T-helper 17 cell (primary cell): ENCODE measurements around the gene IL1RAPL2. TPM values are rescaled to one million over a fixed set of nuclear protein-coding genes. Genes with fewer than 3 reads are reported as not detected.
"Not testable (repeated sequence)": the region's sequence is repeated elsewhere in the genome, so short reads cannot be mapped to it uniquely, and the experiment has no call there.

Source experiments
- ATAC-seq: fragments of 150-1000 bp; cut with Tn5 transposase; 2 replicates; pipeline ENCODE4 v1.10.0; 2021; ENCODE audit warnings: mild to moderate bottlenecking, moderate library complexity
- DNase-seq, 3 donors: peaks; one replicate each; pipeline versions ENCODE4 v3.0.0 to v3.0.0-alpha.2; 2020 to 2021
- H3K9me3 ChIP-seq: one replicate; pipeline ENCODE4 v1.7.0; 2013; ENCODE audit warnings: low read length, mild to moderate bottlenecking; ENCODE audit not compliant: control insufficient read depth, poor library complexity, severe bottlenecking
- H3K27ac Mint-ChIP-seq: one replicate; pipeline ENCODE4 v1.8.0; 2022; ENCODE audit warnings: mild to moderate bottlenecking, moderate library complexity, mixed read lengths
- H3K27me3 Mint-ChIP-seq: one replicate; pipeline ENCODE4 v1.8.0; 2022; ENCODE audit warnings: mixed read lengths
- H3K36me3 Mint-ChIP-seq: one replicate; pipeline ENCODE4 v1.8.0; 2022; ENCODE audit warnings: low read depth, mixed read lengths
- H3K4me1 Mint-ChIP-seq: one replicate; pipeline ENCODE4 v1.8.0; 2022; ENCODE audit warnings: mild to moderate bottlenecking, mixed read lengths
- H3K4me3 Mint-ChIP-seq: one replicate; pipeline ENCODE4 v1.8.0; 2022; ENCODE audit warnings: mild to moderate bottlenecking, moderate library complexity, mixed read lengths
- total RNA-seq, 4 donors: library from RNA in 2 of 4; stranded (reverse) in 2 of 4; gene quantifications; one replicate each; pipeline ENCODE4 v1.2.3 and lab custom pipeline; 2022 to 2026

IL1RAPL2 gene
- total RNA-seq, 2 donors from 2014 or later = not detected

DNA sequence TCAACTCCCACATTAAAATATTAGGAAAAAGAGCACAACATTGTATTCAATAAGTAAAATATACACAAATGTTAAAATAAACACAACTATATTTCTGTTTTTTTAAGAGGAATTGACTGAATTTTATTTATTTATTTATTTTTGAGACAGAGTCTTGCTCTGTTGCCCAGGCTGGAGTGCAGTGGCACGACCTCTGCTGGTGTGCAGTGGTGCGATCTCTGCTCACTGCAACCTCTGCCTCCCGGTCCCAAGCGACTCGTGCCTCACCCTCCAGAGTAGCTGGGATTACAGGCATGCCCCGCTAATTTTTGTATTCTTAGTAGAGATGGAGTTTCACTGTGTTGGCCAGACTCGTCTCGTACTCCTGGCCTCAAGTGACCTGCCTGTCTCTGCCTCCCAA lies 623.1 kb downstream of the IL1RAPL2 start:
- no peaks in the 10 kb centered on the region for H3K36me3 Mint-ChIP-seq
- no peak overlapping the region for H3K27ac Mint-ChIP-seq
- no peak for DNase-seq
- no peaks in the 10 kb centered on the region for H3K4me1 Mint-ChIP-seq
- H3K27me3 Mint-ChIP-seq = no peaks in the 10 kb centered on the region
- ATAC-seq = no peak
- no peaks in the 10 kb centered on the region for H3K9me3 ChIP-seq
- H3K4me3 Mint-ChIP-seq = no peak overlapping the region

DNA sequence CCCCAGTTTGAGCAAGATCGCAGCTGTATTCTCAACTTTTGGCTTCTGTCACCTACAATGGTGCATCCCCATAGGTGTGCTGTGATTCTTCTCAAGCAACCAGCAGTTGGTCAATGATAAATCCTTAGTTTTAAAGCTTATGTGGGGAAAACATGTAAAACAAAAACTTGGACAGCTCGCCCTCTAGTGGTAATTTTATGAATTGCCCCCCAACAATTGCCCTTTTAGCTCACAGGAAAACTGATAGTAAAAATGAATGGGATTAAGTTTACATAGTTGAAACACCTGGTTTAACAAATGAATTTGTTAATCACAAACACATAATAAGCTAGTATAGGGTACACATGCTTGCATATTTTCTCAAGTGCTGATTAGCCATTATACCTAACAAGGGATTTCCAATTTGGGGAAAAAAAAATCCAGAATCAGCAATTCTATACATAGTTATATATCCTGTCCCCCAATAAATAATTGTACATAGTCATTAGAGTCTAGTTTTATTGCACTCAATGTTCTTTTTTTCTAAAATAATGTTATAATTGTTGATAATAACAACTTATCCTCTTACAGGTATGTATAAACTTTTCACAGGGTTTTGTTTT lies 624.4 kb downstream of the IL1RAPL2 start:
- Mint-ChIP-seq H3K36me3 (no peaks in the 10 kb centered on the region), H3K27ac (no peak overlapping the region), H3K4me1 (no peaks in the 10 kb centered on the region), H3K27me3 (no peaks in the 10 kb centered on the region), H3K4me3 (no peak overlapping the region)
- DNase-seq (no peak), ATAC-seq (no peak)
- no peaks in the 10 kb centered on the region for H3K9me3 ChIP-seq

DNA sequence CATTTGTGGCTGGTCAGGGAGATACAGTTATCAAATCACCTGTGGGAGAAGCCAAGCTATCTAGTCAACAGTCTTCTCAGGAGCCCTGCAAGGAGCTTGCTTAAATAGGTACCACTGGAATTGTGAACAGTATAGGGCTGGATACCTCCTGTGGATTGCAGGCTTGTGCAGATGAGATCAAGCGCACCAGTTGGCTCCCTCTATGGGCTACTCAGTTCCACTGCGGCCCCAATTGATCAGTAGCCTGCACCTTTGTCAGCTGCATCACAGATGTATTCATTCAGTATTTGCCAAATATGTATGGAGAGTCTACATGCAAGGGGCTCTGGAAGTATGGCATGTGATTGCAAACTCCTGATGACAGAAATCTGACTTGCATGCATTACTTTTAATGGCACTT lies 625.9 kb downstream of the IL1RAPL2 start:
- no peak overlapping the region for H3K4me3 Mint-ChIP-seq
- H3K9me3 ChIP-seq = no peaks in the 10 kb centered on the region
- H3K27ac Mint-ChIP-seq = no peak overlapping the region
- no peaks in the 10 kb centered on the region for H3K4me1 Mint-ChIP-seq
- ATAC-seq (no peak), DNase-seq (no peak)
- no peaks in the 10 kb centered on the region for H3K27me3 Mint-ChIP-seq
- H3K36me3 Mint-ChIP-seq = no peaks in the 10 kb centered on the region

DNA sequence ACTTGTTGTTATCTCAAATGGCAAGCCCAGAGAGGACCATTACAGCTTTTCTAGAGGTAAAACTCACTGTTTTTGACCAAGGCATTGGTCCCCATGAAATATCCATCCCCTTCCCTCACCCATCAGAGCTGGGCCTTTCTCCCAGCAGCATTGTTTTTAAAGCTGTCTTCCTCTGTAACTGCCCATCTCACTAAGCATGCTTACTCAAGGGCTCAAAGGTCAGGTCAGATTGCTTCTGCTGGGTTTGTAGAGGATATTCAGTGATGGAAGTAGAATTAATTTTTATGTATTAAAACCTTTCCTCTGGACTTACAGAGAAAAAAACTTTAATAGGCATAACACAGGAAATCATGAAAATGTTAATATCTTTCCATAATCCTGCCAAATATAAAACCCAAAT lies 643.4 kb downstream of the IL1RAPL2 start:
- no peak for ATAC-seq
- H3K36me3 Mint-ChIP-seq = no peaks in the 10 kb centered on the region
- DNase-seq = no peak
- no peaks in the 10 kb centered on the region for H3K9me3 ChIP-seq
- H3K4me3 Mint-ChIP-seq = no peak overlapping the region
- H3K27me3 Mint-ChIP-seq = no peaks in the 10 kb centered on the region
- no peaks in the 10 kb centered on the region for H3K4me1 Mint-ChIP-seq
- H3K27ac Mint-ChIP-seq = no peak overlapping the region

DNA sequence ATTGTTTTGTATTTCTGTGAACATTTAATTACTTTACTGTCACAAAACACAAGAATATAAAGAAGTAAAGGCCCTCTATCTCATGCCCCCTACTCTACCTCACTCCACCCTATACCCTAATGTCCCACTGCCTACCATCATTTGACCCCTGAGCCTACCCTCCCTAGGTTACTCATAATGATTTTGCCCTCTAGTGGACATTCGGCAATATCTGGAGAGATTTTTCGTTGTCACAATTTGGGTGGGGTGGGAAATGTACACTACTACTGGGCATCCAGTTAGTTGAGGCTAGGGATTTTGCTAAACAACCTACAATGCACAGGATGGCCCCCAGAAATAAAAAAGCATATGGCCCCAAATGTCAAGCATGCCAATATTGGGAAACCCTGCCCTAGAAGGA lies 644.3 kb downstream of the IL1RAPL2 start:
- no peaks in the 10 kb centered on the region for H3K36me3 Mint-ChIP-seq
- H3K9me3 ChIP-seq = no peaks in the 10 kb centered on the region
- H3K27ac Mint-ChIP-seq = no peak overlapping the region
- H3K27me3 Mint-ChIP-seq = no peaks in the 10 kb centered on the region
- no peak for DNase-seq
- no peak for ATAC-seq
- H3K4me1 Mint-ChIP-seq = no peaks in the 10 kb centered on the region
- no peak overlapping the region for H3K4me3 Mint-ChIP-seq

DNA sequence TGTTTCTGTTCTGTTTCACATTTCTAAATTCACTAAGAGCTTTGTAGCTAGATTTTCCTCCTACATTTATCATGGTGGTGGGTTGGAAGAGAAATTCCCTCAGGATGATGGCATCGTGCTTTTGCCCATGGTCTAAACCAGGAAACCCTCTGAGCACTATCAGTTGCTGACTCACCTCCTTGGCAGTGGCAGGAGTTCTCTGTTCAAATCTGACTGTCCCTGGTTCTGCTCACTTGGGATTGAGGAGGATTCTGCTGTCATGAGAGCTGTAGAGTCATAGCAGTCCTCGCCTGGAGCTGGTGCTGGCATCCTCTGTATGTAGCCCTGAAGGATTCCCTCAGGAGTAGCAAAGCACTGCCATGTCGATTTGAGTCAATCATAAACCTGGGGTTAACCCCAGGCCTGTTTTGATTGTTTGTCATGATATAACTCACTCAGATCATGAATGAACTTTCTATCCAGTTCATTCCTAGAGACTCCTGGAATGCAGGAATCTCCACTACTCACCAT lies 645.1 kb downstream of the IL1RAPL2 start:
- Mint-ChIP-seq H3K27me3 (no peaks in the 10 kb centered on the region), H3K27ac (no peak overlapping the region), H3K4me1 (no peaks in the 10 kb centered on the region), H3K36me3 (no peaks in the 10 kb centered on the region), H3K4me3 (no peak overlapping the region)
- no peaks in the 10 kb centered on the region for H3K9me3 ChIP-seq
- DNase-seq (no peak), ATAC-seq (no peak)

DNA sequence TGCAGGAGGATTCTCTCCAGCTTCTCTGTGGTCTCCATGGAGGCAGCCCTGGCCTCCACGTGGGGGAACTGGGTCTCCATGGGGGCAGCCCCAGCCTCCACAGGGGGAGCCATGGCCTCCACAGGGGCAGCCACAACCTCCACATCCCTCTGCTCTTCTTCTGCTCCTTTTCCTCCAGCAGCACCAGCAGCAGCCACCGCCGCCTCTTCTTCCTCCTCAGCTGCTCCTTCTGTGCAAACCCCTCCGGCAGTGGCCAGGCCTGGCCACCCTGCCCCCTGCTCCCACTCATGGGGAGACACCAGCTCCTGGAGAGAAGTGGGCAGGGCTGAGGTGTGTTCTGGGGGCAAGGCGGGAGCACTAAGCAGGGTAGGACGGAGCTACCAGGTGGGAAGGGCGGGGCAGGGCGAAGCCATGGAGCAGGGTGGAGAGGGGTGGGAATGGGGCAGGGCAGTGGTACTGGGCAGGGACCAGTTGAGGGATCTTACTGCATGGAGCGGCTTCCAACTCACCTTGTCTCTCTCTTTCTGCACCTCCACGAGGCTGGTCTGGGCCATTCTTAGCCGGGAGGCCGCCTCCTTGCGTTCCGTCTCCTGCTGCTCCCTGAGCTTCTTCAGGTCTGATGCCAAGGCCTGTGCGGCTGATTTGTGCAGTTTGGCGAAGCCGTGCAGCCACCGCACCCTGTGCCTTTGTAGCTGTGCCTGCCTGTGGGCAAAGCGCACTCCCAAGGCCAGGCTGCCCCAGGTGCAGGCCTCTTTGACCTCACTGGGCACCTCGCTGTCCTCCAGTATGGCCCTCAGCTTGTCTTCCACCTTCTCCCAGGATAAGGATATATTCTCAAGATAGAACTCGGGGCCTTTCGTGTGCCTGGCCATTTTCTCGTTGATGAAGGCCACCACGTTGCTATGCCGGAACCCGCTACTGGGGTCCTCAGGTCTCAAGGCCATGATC lies 653.7 kb downstream of the IL1RAPL2 start:
- no peaks in the 10 kb centered on the region for H3K4me1 Mint-ChIP-seq
- no peaks in the 10 kb centered on the region for H3K27me3 Mint-ChIP-seq
- DNase-seq (no peak), ATAC-seq (no peak)
- H3K4me3 Mint-ChIP-seq = no peak overlapping the region
- no peaks in the 10 kb centered on the region for H3K36me3 Mint-ChIP-seq
- H3K9me3 ChIP-seq = no peaks in the 10 kb centered on the region
- H3K27ac Mint-ChIP-seq = no peak overlapping the region

DNA sequence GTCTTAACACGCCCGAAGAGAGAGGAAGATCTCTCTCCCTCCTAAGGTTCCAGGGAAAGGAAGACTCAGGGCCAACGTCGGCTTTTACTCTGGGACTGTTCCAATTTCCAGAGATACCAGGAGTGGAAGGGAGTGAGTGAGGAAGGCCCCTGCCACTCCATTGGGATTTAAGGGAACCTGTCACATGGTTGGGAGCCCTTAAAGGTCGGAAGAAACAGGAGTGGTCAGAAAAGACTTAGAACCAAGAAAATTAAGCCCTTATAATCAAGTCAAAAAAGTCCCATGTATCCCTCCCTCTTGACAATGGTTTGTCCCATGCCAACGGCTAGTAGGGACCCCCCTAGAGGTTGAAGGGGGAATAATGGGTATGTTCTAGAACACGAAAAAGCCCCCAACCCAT lies 654.6 kb downstream of the IL1RAPL2 start, which contains the start of gene TEX13A:
TSS of gene TEX13A (minus strand) at position 59 of the 400 bp plus-strand sequence. CDS start 297 bp downstream, outside the sequence.
- Mint-ChIP-seq H3K36me3 (no peaks in the 10 kb centered on the region), H3K27ac (no peak within 1 kb of the TSS), H3K27me3 (no peaks in the 10 kb centered on the region), H3K4me1 (no peaks in the 10 kb centered on the region), H3K4me3 (no peak within 1 kb of the TSS)
- no peak for DNase-seq
- no peaks in the 10 kb centered on the region for H3K9me3 ChIP-seq
- ATAC-seq = no peak

DNA sequence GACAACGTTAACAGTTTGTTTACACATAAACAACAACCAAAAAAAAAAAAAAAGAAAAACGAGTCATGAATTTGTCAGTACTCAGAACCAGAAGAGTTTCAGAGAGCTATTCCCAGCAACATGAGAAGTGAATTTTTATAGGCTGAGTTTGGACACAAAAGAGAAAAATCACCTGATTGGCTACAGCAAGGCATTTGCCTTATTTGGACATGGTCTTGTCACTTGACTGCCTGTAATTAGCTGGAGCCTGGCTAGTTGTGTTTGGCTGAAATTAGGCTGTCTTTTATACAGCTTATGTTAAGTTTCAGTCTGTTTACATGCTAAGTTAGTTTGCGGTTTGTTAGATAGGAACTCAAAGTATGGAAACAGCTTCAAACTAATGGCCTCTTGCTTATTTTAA lies 655.4 kb downstream of the IL1RAPL2 start:
- H3K27ac Mint-ChIP-seq = no peak overlapping the region

DNA sequence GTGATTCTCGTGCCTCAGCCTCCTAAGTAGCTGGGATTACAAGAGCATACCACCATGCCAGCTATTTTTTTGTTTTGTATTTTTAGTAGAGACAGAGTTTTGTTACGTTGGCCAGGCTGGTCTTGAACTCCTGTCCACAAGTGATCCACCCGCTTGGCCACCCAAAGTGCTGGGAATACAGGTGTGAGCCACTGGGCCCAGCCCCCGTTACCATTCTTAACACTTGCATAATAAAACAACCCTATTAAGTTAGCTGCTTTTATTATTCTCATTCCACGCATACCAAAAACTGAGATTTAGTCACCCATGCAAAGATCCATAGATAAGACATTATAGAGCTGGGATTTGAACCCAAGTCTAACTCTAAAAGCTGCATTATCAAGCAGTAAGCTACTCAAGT lies 660.5 kb downstream of the IL1RAPL2 start:
- H3K36me3 Mint-ChIP-seq = no peaks in the 10 kb centered on the region
- no peaks in the 10 kb centered on the region for H3K9me3 ChIP-seq
- no peak for ATAC-seq
- H3K4me1 Mint-ChIP-seq = no peaks in the 10 kb centered on the region
- DNase-seq = no peak
- H3K27me3 Mint-ChIP-seq = no peaks in the 10 kb centered on the region
- H3K4me3 Mint-ChIP-seq = no peak overlapping the region
- no peak overlapping the region for H3K27ac Mint-ChIP-seq

More for the DNA sequence above, 655.4 kb downstream of the IL1RAPL2 start:
- H3K9me3 ChIP-seq = no peaks in the 10 kb centered on the region
- Mint-ChIP-seq H3K27me3 (no peaks in the 10 kb centered on the region), H3K4me3 (no peak overlapping the region), H3K4me1 (no peaks in the 10 kb centered on the region), H3K36me3 (no peaks in the 10 kb centered on the region)
- ATAC-seq = no peak
- DNase-seq = no peak

DNA sequence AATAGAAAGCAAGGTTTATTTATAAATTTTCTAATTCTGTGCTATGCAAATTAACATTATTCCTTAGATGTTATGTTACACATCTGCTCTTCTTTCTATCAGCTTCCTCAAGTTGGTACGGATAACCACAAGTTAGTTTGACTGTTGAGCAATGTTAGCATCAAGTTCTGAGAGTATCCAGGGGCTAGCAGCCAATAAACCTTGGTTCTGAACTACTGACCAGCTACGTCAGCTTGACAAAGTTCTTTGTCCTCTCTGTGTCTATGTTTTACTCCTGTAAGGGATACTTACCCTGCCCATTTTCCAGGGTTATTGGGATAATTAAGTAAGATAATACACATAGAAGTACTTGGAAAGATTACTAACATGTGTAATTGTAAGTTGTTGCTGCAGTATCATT lies 662.6 kb downstream of the IL1RAPL2 start:
- no peak for DNase-seq
- no peak for ATAC-seq
- no peaks in the 10 kb centered on the region for H3K27me3 Mint-ChIP-seq

DNA sequence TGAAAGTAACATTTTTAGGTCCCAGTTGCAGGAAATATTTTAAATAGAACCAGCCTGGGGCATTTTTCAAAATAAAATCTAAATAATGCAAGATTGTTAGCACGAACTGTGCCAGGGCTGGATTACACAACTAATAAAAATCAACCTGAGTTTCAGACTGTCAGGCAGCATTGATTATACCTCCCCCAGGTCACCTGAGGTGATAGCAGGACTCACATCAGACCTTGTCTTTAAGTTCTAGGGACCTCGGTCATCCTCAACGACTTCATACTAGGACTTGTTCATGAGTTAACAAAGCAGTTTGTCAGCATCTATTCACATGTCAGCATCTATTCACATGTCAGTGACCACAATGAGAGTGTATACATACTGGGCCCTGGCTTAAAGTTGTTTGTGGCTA lies 663.1 kb downstream of the IL1RAPL2 start:
- DNase-seq (no peak), ATAC-seq (no peak)
- Mint-ChIP-seq H3K27ac (no peak overlapping the region), H3K36me3 (no peaks in the 10 kb centered on the region), H3K4me3 (no peak overlapping the region), H3K27me3 (no peaks in the 10 kb centered on the region), H3K4me1 (no peaks in the 10 kb centered on the region)
- H3K9me3 ChIP-seq = no peaks in the 10 kb centered on the region

More for the DNA sequence above, 662.6 kb downstream of the IL1RAPL2 start:
- Mint-ChIP-seq H3K4me1 (no peaks in the 10 kb centered on the region), H3K27ac (no peak overlapping the region), H3K4me3 (no peak overlapping the region), H3K36me3 (no peaks in the 10 kb centered on the region)
- H3K9me3 ChIP-seq = no peaks in the 10 kb centered on the region

DNA sequence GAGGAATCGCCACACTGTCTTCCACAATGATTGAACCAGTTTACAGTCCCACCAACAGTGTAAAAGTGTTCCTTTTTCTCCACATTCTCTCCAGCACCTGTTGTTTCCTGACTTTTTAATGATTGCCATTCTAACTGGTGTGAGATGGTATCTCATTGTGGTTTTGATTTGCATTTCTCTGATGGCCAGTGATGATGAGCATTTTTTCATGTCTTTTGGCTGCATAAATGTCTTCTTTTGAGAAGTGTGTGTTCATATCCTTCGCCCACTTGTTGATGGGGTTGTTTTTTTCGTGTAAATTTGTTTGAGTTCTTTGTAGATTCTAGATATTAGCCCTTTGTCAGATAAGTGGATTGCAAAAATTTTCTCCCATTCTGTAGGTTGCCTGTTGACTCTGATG lies 671.4 kb downstream of the IL1RAPL2 start:
- not testable (repeated sequence) for H3K4me3 Mint-ChIP-seq, DNase-seq, H3K27ac Mint-ChIP-seq, H3K4me1 Mint-ChIP-seq, H3K9me3 ChIP-seq, ATAC-seq, H3K36me3 Mint-ChIP-seq, H3K27me3 Mint-ChIP-seq
